HEK293T (cell line): Measurements from ENCODE around the gene SHANK2.

Experiments
- CTCF ChIA-PET: fragments of 350-600 bp; formaldehyde crosslinking; extraction: SDS; loops from one replicate; lab custom pipeline; 2021; ENCODE audit warnings: antibody characterized with exemption, inconsistent platforms; lab: Yijun Ruan, JAX
- POLR2A ChIA-PET: fragments of 350-600 bp; formaldehyde crosslinking; extraction: SDS; loops from one replicate; lab custom pipeline; 2020; ENCODE audit warnings: antibody characterized with exemption, inconsistent platforms; lab: Yijun Ruan, JAX
- DNase-seq: peaks from one replicate; pipeline ENCODE4 v3.0.0; 2012; ENCODE audit warnings: mixed read lengths; ENCODE audit errors: extremely low spot score
- ARNT ChIP-seq: fragments of 450-650 bp; IDR thresholded peaks from 2 replicates; pipeline ENCODE4 v1.6.1; 2017; ENCODE audit warnings: mild to moderate bottlenecking
- BHLHE40 ChIP-seq: fragments of 450-650 bp; IDR thresholded peaks from 2 replicates; pipeline ENCODE4 v1.6.1; 2016; ENCODE audit warnings: mild to moderate bottlenecking, moderate library complexity, borderline replicate concordance
- CTBP1 ChIP-seq: fragments of 450-650 bp; IDR thresholded peaks from 2 replicates; pipeline ENCODE4 v1.6.1; 2016; ENCODE audit warnings: borderline replicate concordance
- ELF4 ChIP-seq: fragments of 450-650 bp; IDR thresholded peaks from 2 replicates; pipeline ENCODE4 v1.6.1; 2017; ENCODE audit warnings: antibody characterized with exemption
- FOXA1 ChIP-seq: fragments of 450-650 bp; IDR thresholded peaks from 2 replicates; pipeline ENCODE4 v1.6.1; 2016; ENCODE audit warnings: mild to moderate bottlenecking
- FOXK2 ChIP-seq: fragments of 450-650 bp; IDR thresholded peaks from 2 replicates; pipeline ENCODE4 v1.6.1; 2016; ENCODE audit warnings: mild to moderate bottlenecking
- FOXM1 ChIP-seq: fragments of 450-650 bp; IDR thresholded peaks from 2 replicates; pipeline ENCODE4 v1.6.1; 2017; ENCODE audit warnings: mild to moderate bottlenecking, borderline replicate concordance
- HDGF ChIP-seq: fragments of 450-650 bp; IDR thresholded peaks from 2 replicates; pipeline ENCODE4 v1.6.1; 2017; ENCODE audit warnings: antibody characterized with exemption, borderline replicate concordance
- L3MBTL2 ChIP-seq: fragments of 450-650 bp; conservative IDR thresholded peaks from 2 replicates; pipeline ENCODE4 v1.6.1; 2016; ENCODE audit warnings: mild to moderate bottlenecking
- LEF1 ChIP-seq: fragments of 450-650 bp; IDR thresholded peaks from 2 replicates; pipeline ENCODE4 v1.6.1; 2017; ENCODE audit warnings: mild to moderate bottlenecking, borderline replicate concordance
- NFRKB ChIP-seq: fragments of 450-650 bp; IDR thresholded peaks from 2 replicates; pipeline ENCODE4 v1.6.1; 2016; ENCODE audit warnings: mild to moderate bottlenecking, moderate library complexity
- PKNOX1 ChIP-seq: fragments of 450-650 bp; IDR thresholded peaks from 2 replicates; pipeline ENCODE4 v1.6.1; 2016
- SP1 ChIP-seq: fragments of 450-650 bp; IDR thresholded peaks from 2 replicates; pipeline ENCODE4 v1.6.1; 2017
- SUZ12 ChIP-seq: fragments of 450-650 bp; IDR thresholded peaks from 2 replicates; pipeline ENCODE4 v1.6.1; 2016; ENCODE audit warnings: mild to moderate bottlenecking
- TARDBP ChIP-seq: fragments of 450-650 bp; IDR thresholded peaks from 2 replicates; pipeline ENCODE4 v1.6.1; 2016
- ZNF384 ChIP-seq: fragments of 450-650 bp; IDR thresholded peaks from 2 replicates; pipeline ENCODE4 v1.6.1; 2016

The SHANK2 gene

GRCh38 chr11:71246559-71246958 lies 5.8 kb downstream of the SHANK2 start:
- no peak for TF ChIP-seq CTBP1
- no peak for TF ChIP-seq PKNOX1
- TF ChIP-seq BHLHE40: no peak
- no peak for TF ChIP-seq ZNF384
- no peak for TF ChIP-seq ARNT
- no peak for TF ChIP-seq LEF1
- TF ChIP-seq ELF4: no peak
- no peak for TF ChIP-seq HDGF
- no peak for TF ChIP-seq FOXM1
- no peak for TF ChIP-seq SUZ12
- TF ChIP-seq FOXK2: no peak
- TF ChIP-seq SP1: no peak
- TF ChIP-seq L3MBTL2: no peak
- no peak for TF ChIP-seq NFRKB
- TF ChIP-seq FOXA1: no peak
- no peak for TF ChIP-seq TARDBP
- ChIA-PET POLR2A (no interaction called here), CTCF (interaction anchor here (0.7 kb wide), 1 partner anchor 17 kb away, joined by 4 read pairs; no protein-coding TSS in a partner anchor)
- no peak for DNase-seq

- CTCF ChIA-PET: no interaction called here
- TF ChIP-seq L3MBTL2: no peak
- no peak for TF ChIP-seq LEF1
- TF ChIP-seq PKNOX1: no peak
- TF ChIP-seq ZNF384: no peak
- TF ChIP-seq CTBP1: no peak
- no peak for TF ChIP-seq NFRKB
- TF ChIP-seq SUZ12: no peak
- TF ChIP-seq FOXA1: no peak
- no peak for TF ChIP-seq ELF4
- TF ChIP-seq FOXK2: no peak
- TF ChIP-seq ARNT: no peak
- no peak for TF ChIP-seq FOXM1
- no peak for TF ChIP-seq BHLHE40
- TF ChIP-seq TARDBP: no peak
- TF ChIP-seq SP1: no peak
- TF ChIP-seq HDGF: no peak
- no peak for DNase-seq
- POLR2A ChIA-PET: no interaction called here
These were observed 6.6 kb downstream of the SHANK2 start for GRCh38 chr11:71245601-71246391.

GRCh38 chr11:71244116-71244810 lies 8.1 kb downstream of the SHANK2 start:
- TF ChIP-seq ARNT (no peak), LEF1 (no peak), PKNOX1 (no peak), NFRKB (no peak), SUZ12 (no peak), BHLHE40 (no peak), L3MBTL2 (no peak), ZNF384 (no peak), FOXA1 (no peak), SP1 (no peak), ELF4 (no peak), FOXK2 (no peak), HDGF (no peak), CTBP1 (no peak), TARDBP (no peak), FOXM1 (no peak)
- ChIA-PET CTCF (no interaction called here), POLR2A (no interaction called here)
- no peak for DNase-seq

- CTCF ChIA-PET: no interaction called here
- DNase-seq: no peak
- POLR2A ChIA-PET: no interaction called here
- no peak for TF ChIP-seq LEF1
- TF ChIP-seq ARNT: no peak
- no peak for TF ChIP-seq FOXA1
- TF ChIP-seq CTBP1: no peak
- no peak for TF ChIP-seq SUZ12
- no peak for TF ChIP-seq SP1
- no peak for TF ChIP-seq FOXM1
- TF ChIP-seq TARDBP: no peak
- TF ChIP-seq ELF4: no peak
- TF ChIP-seq L3MBTL2: no peak
- TF ChIP-seq FOXK2: no peak
- TF ChIP-seq NFRKB: no peak
- TF ChIP-seq PKNOX1: no peak
- no peak for TF ChIP-seq BHLHE40
- TF ChIP-seq HDGF: no peak
- no peak for TF ChIP-seq ZNF384
These were observed 10.0 kb downstream of the SHANK2 start for GRCh38 chr11:71242391-71242790.

- TF ChIP-seq L3MBTL2 (no peak), SP1 (no peak), PKNOX1 (no peak), ARNT (no peak), TARDBP (no peak), SUZ12 (no peak), ELF4 (no peak), LEF1 (no peak), CTBP1 (no peak), BHLHE40 (no peak), FOXK2 (no peak), FOXA1 (no peak)
- ChIA-PET POLR2A (no interaction called here), CTCF (no interaction called here)
- DNase-seq: no peak
These were observed 10.6 kb downstream of the SHANK2 start for GRCh38 chr11:71241721-71242259.
